Breast epithelium (tissue), 4 donors: ENCODE results near the gene PRCD. TPM values are rescaled to one million over a fixed set of nuclear protein-coding genes. Genes with fewer than 3 reads are reported as not detected.

Experiments used
- DNase-seq, 2 donors: peaks; one replicate each; pipeline ENCODE4 v3.0.0-alpha.2; 2019; ENCODE audit warnings: low spot score in 2 of 2
- H3K27ac ChIP-seq, 2 donors: fragments of 200-600 bp; sonication (generic) in 1 of 2; one replicate each; pipeline ENCODE4 v1.5.1; 2016 to 2019; ENCODE audit warnings: mild to moderate bottlenecking in 1 of 2
- H3K27me3 ChIP-seq, 2 donors: fragments of 200-600 bp; sonication (generic) in 1 of 2; one replicate each; pipeline versions ENCODE4 v1.5.1 to v1.6.0; 2017 to 2019; ENCODE audit warnings: control low read depth in 1 of 2, mild to moderate bottlenecking in 1 of 2
- H3K36me3 ChIP-seq: fragments of 200-600 bp; one replicate; pipeline ENCODE4 v1.5.1; 2019
- H3K4me1 ChIP-seq, 2 donors: fragments of 200-600 bp; sonication (generic); one replicate each; pipeline ENCODE4 v1.5.1; 2016 to 2019; ENCODE audit warnings: control low read depth in 1 of 2
- H3K4me3 ChIP-seq, 3 donors: fragments of 200-600 bp; sonication (generic); 1 replicate in 2 of 3; 2 replicates in 1 of 3; pipeline ENCODE4 v1.5.1; 2016 to 2019; ENCODE audit warnings: mild to moderate bottlenecking in 3 of 3, moderate library complexity in 2 of 3
- H3K9me3 ChIP-seq, 2 donors: fragments of 200-600 bp; sonication (generic) in 1 of 2; one replicate each; pipeline ENCODE4 v1.5.1; 2016 to 2019; ENCODE audit warnings: control low read depth in 1 of 2
- CTCF ChIP-seq, 3 donors: fragments of 450-650 bp; IDR thresholded peaks; one replicate each; pipeline ENCODE4 v1.5.1; 2016 to 2017; ENCODE audit warnings: antibody characterized with exemption in 3 of 3, mild to moderate bottlenecking in 3 of 3, moderate library complexity in 3 of 3
- POLR2A ChIP-seq: fragments of 450-650 bp; IDR thresholded peaks from one replicate; pipeline ENCODE4 v1.6.1; 2016; ENCODE audit warnings: antibody characterized with exemption, mild to moderate bottlenecking, moderate library complexity
- POLR2AphosphoS5 ChIP-seq, 3 donors: sonication (generic); formaldehyde crosslinking; IDR thresholded peaks; one replicate each; pipeline ENCODE4 v1.6.1; 2017; ENCODE audit warnings: antibody characterized with exemption in 3 of 3
- intact Hi-C: fragments of 100-400 bp; cut with DNase I; formaldehyde crosslinking; loops from one replicate; pipeline ENCODE4 v1.15.1; 2023; ENCODE audit warnings: low total_unique reads
- total RNA-seq, 3 donors: library from RNA; depleted of rRNA; stranded (reverse); fragments of >200 nt; gene quantifications; one replicate each; pipeline ENCODE4 v1.1.0, GENCODE V29; 2016

The PRCD gene
- total RNA-seq, 3 donors from 2014 or later = 1.5 to 7.2 (median 4.9) TPM

- no peaks in the 10 kb centered on the region for H3K36me3 ChIP-seq
- H3K9me3 ChIP-seq = no peaks in the 10 kb centered on the region
- no peak for TF ChIP-seq CTCF (IDR thresholded peaks at IDR 0.05)
- TF ChIP-seq POLR2A = no peak
- TF ChIP-seq POLR2AphosphoS5 (IDR thresholded peaks at IDR 0.05) = no peak
- H3K4me1 ChIP-seq = peaks cover 3 to 11% of the 10 kb centered on the region in 2 donors
- H3K27me3 ChIP-seq = no peaks in the 10 kb centered on the region
- no peak for DNase-seq
- H3K27ac ChIP-seq = peak overlapping the region; percentile 69 to 73
- H3K4me3 ChIP-seq = no peak overlapping the region
- intact Hi-C loops = no loop called here
Observed at GRCh38 chr17:76553178-76553908, 13.5 kb downstream of the PRCD start.

GRCh38 chr17:76554131-76554530 lies 14.3 kb downstream of the PRCD start:
- Histone ChIP-seq H3K36me3 (no peaks in the 10 kb centered on the region), H3K27ac (peak overlapping the region; percentile 69 to 73), H3K27me3 (no peaks in the 10 kb centered on the region), H3K9me3 (no peaks in the 10 kb centered on the region), H3K4me3 (no peak overlapping the region), H3K4me1 (peaks cover 3 to 19% of the 10 kb centered on the region in 2 donors)
- TF ChIP-seq CTCF (IDR thresholded peaks at IDR 0.05) (no peak), POLR2AphosphoS5 (IDR thresholded peaks at IDR 0.05) (peak in 1 of 3 donors; percentile 39)
- intact Hi-C loops = no loop called here
- peak in 1 of 2 donors; percentile 84 for DNase-seq

GRCh38 chr17:76556765-76557367 lies 17.0 kb downstream of the PRCD start:
- peaks cover 4 to 37% of the 10 kb centered on the region in 2 donors for H3K4me1 ChIP-seq
- intact Hi-C loops = no loop called here
- no peak for DNase-seq

GRCh38 chr17:76557368-76558197 lies 17.7 kb downstream of the PRCD start:
- Histone ChIP-seq H3K9me3 (no peaks in the 10 kb centered on the region), H3K4me1 (peaks cover 4 to 40% of the 10 kb centered on the region in 2 donors)
- intact Hi-C loops = no loop called here

More at GRCh38 chr17:76556765-76557367, 17.0 kb downstream of the PRCD start:
- Histone ChIP-seq H3K36me3 (no peaks in the 10 kb centered on the region), H3K27ac (peak overlapping the region; percentile 97), H3K27me3 (no peaks in the 10 kb centered on the region), H3K4me3 (peak overlapping the region; percentile 75 to 88 (median 79)), H3K9me3 (no peaks in the 10 kb centered on the region)
- TF ChIP-seq CTCF (IDR thresholded peaks at IDR 0.05) (no peak), POLR2A (no peak), POLR2AphosphoS5 (IDR thresholded peaks at IDR 0.05) (no peak)

More at GRCh38 chr17:76557368-76558197, 17.7 kb downstream of the PRCD start:
- Histone ChIP-seq H3K4me3 (peak overlapping the region; percentile 75 to 88 (median 79)), H3K27me3 (no peaks in the 10 kb centered on the region), H3K36me3 (no peaks in the 10 kb centered on the region), H3K27ac (peak overlapping the region; percentile 97)
- TF ChIP-seq POLR2AphosphoS5 (IDR thresholded peaks at IDR 0.05) (peak; percentile 78 to 95 (median 86)), CTCF (IDR thresholded peaks at IDR 0.05) (peak; percentile 62 to 82 (median 80)), POLR2A (peak; percentile 71)
- DNase-seq = peak; percentile 93 to 94
